Measurements from ENCODE around the gene RFNG. TPM values are rescaled to one million over a fixed set of nuclear protein-coding genes. Genes with fewer than 3 reads are reported as not detected.

The RFNG gene
- total and polyA plus RNA-seq, 2 of the 13 experiments (the other 11 are each of a cell fraction or from before 2014, with no cell fraction given), result 61.4 to 64.0 TPM

DNA sequence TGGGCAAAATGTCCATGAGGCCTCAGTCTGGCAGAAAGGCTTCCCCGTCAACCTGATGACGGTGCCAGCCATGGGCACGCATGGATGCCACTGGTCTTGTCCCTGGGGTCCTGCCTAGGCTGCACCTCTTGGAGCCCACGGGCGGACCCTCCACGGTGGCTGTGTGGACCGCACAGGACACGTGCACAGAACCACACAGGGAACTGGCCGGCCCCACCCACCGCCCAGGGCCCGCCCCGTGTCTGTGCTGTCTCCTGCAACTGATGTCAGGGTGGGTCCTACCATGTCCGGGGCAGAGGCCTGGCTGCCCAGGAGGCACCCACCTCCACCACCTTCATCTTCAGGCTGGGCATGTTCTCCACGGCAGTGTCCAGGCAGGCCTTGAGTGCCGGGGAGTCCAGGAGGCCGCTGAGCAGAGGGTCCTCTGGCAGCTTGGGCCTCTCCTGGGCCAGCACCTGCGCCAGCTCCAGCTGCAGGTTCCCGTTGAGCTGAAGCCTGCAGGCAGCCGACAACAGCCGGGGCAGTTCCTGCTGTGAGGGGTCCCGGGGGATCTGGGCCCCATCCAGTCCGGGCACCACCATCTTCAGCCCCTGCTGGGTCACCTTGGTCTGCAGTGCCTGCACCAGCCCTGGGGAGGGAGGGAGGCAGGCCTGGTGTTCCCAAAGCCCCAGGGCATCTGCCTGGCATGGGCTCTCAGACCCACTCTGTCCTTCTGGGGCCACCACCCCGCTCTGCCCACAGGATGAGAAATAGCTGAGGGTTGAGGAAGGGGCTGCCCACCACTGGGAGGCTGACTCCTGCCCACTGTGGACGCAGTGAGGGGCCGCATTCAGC, 34.5 kb upstream of the RFNG start (continued):
- TF ChIP-seq, protein P1, sequence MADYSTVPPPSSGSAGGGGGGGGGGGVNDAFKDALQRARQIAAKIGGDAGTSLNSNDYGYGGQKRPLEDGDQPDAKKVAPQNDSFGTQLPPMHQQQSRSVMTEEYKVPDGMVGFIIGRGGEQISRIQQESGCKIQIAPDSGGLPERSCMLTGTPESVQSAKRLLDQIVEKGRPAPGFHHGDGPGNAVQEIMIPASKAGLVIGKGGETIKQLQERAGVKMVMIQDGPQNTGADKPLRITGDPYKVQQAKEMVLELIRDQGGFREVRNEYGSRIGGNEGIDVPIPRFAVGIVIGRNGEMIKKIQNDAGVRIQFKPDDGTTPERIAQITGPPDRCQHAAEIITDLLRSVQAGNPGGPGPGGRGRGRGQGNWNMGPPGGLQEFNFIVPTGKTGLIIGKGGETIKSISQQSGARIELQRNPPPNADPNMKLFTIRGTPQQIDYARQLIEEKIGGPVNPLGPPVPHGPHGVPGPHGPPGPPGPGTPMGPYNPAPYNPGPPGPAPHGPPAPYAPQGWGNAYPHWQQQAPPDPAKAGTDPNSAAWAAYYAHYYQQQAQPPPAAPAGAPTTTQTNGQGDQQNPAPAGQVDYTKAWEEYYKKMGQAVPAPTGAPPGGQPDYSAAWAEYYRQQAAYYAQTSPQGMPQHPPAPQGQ (CRISPR knock-in tag; IDR thresholded peaks at IDR 0.05; ENCODE audit: borderline replicate concordance), result no peak
- TF ChIP-seq, protein P2, sequence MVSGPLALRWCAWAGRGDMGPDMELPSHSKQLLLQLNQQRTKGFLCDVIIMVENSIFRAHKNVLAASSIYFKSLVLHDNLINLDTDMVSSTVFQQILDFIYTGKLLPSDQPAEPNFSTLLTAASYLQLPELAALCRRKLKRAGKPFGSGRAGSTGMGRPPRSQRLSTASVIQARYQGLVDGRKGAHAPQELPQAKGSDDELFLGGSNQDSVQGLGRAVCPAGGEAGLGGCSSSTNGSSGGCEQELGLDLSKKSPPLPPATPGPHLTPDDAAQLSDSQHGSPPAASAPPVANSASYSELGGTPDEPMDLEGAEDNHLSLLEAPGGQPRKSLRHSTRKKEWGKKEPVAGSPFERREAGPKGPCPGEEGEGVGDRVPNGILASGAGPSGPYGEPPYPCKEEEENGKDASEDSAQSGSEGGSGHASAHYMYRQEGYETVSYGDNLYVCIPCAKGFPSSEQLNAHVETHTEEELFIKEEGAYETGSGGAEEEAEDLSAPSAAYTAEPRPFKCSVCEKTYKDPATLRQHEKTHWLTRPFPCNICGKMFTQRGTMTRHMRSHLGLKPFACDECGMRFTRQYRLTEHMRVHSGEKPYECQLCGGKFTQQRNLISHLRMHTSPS (CRISPR knock-in tag; IDR thresholded peaks at IDR 0.05; ENCODE audit: low read depth), result no peak
- 0 out of 2 replicates have a peak, but pooled peaks have one; percentile 15 for TF ChIP-seq FOXM1 (CRISPR knock-in tag; IDR thresholded peaks at IDR 0.05)
- no peak for TF ChIP-seq ARID2 (CRISPR knock-in tag; IDR thresholded peaks at IDR 0.05; ENCODE audit: borderline replicate concordance)
- TF ChIP-seq AGO1 (IDR thresholded peaks at IDR 0.05; ENCODE audit: low read depth, low read length, poor library complexity, severe bottlenecking), result peak; percentile 59
- peak in 1 of 2 experiments; percentile 45; a peak in 3 of 4 replicates for TF ChIP-seq POLR2A (IDR thresholded peaks at IDR 0.05; ENCODE audit: insufficient read depth in 1 of 2, low read depth in 2 of 2, low read length in 2 of 2)
- TF ChIP-seq AGO2 (optimal IDR thresholded peaks at IDR 0.05; ENCODE audit: low read depth, low read length), result peak; percentile 96
- TF ChIP-seq, protein P3, sequence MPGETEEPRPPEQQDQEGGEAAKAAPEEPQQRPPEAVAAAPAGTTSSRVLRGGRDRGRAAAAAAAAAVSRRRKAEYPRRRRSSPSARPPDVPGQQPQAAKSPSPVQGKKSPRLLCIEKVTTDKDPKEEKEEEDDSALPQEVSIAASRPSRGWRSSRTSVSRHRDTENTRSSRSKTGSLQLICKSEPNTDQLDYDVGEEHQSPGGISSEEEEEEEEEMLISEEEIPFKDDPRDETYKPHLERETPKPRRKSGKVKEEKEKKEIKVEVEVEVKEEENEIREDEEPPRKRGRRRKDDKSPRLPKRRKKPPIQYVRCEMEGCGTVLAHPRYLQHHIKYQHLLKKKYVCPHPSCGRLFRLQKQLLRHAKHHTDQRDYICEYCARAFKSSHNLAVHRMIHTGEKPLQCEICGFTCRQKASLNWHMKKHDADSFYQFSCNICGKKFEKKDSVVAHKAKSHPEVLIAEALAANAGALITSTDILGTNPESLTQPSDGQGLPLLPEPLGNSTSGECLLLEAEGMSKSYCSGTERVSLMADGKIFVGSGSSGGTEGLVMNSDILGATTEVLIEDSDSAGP (CRISPR knock-in tag; IDR thresholded peaks at IDR 0.05; ENCODE audit: borderline replicate concordance), result 0 out of 2 replicates have a peak, but pooled peaks have one; percentile 10
- 0 out of 2 replicates have a peak, but pooled peaks have one; percentile 41 for TF ChIP-seq TOPORS (CRISPR knock-in tag; IDR thresholded peaks at IDR 0.05)
- no peak for TF ChIP-seq ZNF670 (CRISPR knock-in tag; IDR thresholded peaks at IDR 0.05; ENCODE audit: borderline replicate concordance)
- TF ChIP-seq, protein P4, sequence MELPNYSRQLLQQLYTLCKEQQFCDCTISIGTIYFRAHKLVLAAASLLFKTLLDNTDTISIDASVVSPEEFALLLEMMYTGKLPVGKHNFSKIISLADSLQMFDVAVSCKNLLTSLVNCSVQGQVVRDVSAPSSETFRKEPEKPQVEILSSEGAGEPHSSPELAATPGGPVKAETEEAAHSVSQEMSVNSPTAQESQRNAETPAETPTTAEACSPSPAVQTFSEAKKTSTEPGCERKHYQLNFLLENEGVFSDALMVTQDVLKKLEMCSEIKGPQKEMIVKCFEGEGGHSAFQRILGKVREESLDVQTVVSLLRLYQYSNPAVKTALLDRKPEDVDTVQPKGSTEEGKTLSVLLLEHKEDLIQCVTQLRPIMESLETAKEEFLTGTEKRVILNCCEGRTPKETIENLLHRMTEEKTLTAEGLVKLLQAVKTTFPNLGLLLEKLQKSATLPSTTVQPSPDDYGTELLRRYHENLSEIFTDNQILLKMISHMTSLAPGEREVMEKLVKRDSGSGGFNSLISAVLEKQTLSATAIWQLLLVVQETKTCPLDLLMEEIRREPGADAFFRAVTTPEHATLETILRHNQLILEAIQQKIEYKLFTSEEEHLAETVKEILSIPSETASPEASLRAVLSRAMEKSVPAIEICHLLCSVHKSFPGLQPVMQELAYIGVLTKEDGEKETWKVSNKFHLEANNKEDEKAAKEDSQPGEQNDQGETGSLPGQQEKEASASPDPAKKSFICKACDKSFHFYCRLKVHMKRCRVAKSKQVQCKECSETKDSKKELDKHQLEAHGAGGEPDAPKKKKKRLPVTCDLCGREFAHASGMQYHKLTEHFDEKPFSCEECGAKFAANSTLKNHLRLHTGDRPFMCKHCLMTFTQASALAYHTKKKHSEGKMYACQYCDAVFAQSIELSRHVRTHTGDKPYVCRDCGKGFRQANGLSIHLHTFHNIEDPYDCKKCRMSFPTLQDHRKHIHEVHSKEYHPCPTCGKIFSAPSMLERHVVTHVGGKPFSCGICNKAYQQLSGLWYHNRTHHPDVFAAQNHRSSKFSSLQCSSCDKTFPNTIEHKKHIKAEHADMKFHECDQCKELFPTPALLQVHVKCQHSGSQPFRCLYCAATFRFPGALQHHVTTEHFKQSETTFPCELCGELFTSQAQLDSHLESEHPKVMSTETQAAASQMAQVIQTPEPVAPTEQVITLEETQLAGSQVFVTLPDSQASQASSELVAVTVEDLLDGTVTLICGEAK (IDR thresholded peaks at IDR 0.05), result no peak
- TF ChIP-seq, protein P4 (CRISPR knock-in tag; IDR thresholded peaks at IDR 0.05), result no peak
- no peak for TF ChIP-seq PCBP2 (optimal IDR thresholded peaks at IDR 0.05; ENCODE audit: low read depth, low read length, poor library complexity, severe bottlenecking)
